OCI-LY1 (cell line): Measurements from ENCODE around the gene UBE2D3.

Experiments
- CTCF ChIP-seq: fragments of 200-600 bp; sonication (generic), shearing (Covaris generic); IDR thresholded peaks from 2 replicates; pipeline ENCODE4 v1.5.1; 2017; ENCODE audit warnings: mild to moderate bottlenecking, antibody characterized with exemption, low read length, moderate library complexity, mixed read lengths
- EZH2 ChIP-seq: fragments of 200-600 bp; sonication (generic), shearing (Covaris generic); IDR thresholded peaks from 2 replicates; pipeline ENCODE4 v1.8.0; 2017; ENCODE audit warnings: borderline replicate concordance, mixed run types, mild to moderate bottlenecking, antibody characterized with exemption, low read length, moderate library complexity, mixed read lengths

DNA sequence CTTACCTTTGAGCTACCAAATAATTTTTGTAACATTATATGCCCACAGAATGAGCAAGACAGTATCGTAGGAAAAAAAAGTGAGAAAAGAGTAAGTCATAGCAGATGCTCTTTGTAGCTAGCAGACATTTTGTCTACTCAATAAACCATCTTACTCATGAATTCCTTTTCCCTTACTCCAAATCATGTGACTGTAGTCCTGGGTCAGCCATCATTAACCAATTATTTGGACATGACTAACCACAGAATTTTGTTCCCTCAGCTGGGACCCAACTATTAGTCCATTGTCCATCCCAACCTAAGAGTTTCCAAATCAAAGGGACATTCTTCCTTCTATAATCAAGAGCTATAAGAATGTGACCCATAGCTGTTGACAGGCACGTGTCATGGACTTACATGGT is 11.4 kb downstream of the UBE2D3 start:
- TF ChIP-seq CTCF (no peak), EZH2 (no peak)
